Bronchial epithelial cell (primary cell): ENCODE measurements around the gene MICAL3. TPM values are rescaled to one million over a fixed set of nuclear protein-coding genes. Genes with fewer than 3 reads are reported as not detected.

ENCODE experiments used
- DNase-seq: peaks from one replicate; pipeline ENCODE4 v3.0.0-alpha.2; 2010; ENCODE audit warnings: low read depth
- FAIRE-seq: peaks from 2 replicates; lab custom pipeline; 2011; peaks lifted over from hg19 to GRCh38; lab: Jason Lieb, UNC
- H3K27me3 ChIP-seq: 2 replicates; pipeline ENCODE4 v1.5.1; 2011; ENCODE audit warnings: low read length; ENCODE audit not compliant: control insufficient read depth, insufficient read depth
- H3K36me3 ChIP-seq: 2 replicates; pipeline ENCODE4 v1.5.1; 2011; ENCODE audit warnings: low read length; ENCODE audit not compliant: control insufficient read depth, insufficient read depth
- H3K4me3 ChIP-seq: 2 replicates; pipeline ENCODE4 v1.5.1; 2011; ENCODE audit warnings: mild to moderate bottlenecking, low read depth, low read length, control low read depth
- CTCF ChIP-seq: IDR thresholded peaks from 2 replicates; pipeline ENCODE4 v1.5.1; 2011; ENCODE audit warnings: mild to moderate bottlenecking, moderate library complexity, low read length, control low read depth, inconsistent platforms; ENCODE audit not compliant: insufficient read depth, severe bottlenecking
- total RNA-seq: library from RNA; depleted of rRNA; stranded (reverse); fragments of >200 nt; gene quantifications from 2 replicates; pipeline ENCODE4 v1.2.1, GENCODE V29; 2014

Gene MICAL3
- total RNA-seq, 1 donor from 2014 or later: 13.4 TPM

- Histone ChIP-seq H3K4me3 (no peak overlapping the region), H3K36me3 (no peaks in the 10 kb centered on the region), H3K27me3 (no peaks in the 10 kb centered on the region)
- FAIRE-seq (no peak), DNase-seq (no peak)
- no peak for TF ChIP-seq CTCF
These were observed 93.7 kb downstream of the MICAL3 start for GRCh38 chr22:17930455-17931313.

GRCh38 chr22:17929909-17930308 lies 94.5 kb downstream of the MICAL3 start:
- H3K36me3 ChIP-seq: no peaks in the 10 kb centered on the region
- H3K4me3 ChIP-seq: no peak overlapping the region
- DNase-seq: no peak
- TF ChIP-seq CTCF: no peak
- FAIRE-seq: no peak
- no peaks in the 10 kb centered on the region for H3K27me3 ChIP-seq

GRCh38 chr22:17928391-17928790 lies 96.0 kb downstream of the MICAL3 start:
- H3K36me3 ChIP-seq: no peaks in the 10 kb centered on the region
- no peak for FAIRE-seq
- DNase-seq: no peak
- TF ChIP-seq CTCF: no peak
- no peaks in the 10 kb centered on the region for H3K27me3 ChIP-seq
- no peak overlapping the region for H3K4me3 ChIP-seq

GRCh38 chr22:17927062-17927461 lies 97.3 kb downstream of the MICAL3 start:
- DNase-seq: no peak
- Histone ChIP-seq H3K27me3 (no peaks in the 10 kb centered on the region), H3K4me3 (no peak overlapping the region), H3K36me3 (no peaks in the 10 kb centered on the region)
- FAIRE-seq: no peak
- TF ChIP-seq CTCF: no peak

- no peak for FAIRE-seq
These were observed 97.8 kb downstream of the MICAL3 start for GRCh38 chr22:17926516-17926915.

More at GRCh38 chr22:17926516-17926915, 97.8 kb downstream of the MICAL3 start:
- Histone ChIP-seq H3K4me3 (no peak overlapping the region), H3K27me3 (no peaks in the 10 kb centered on the region), H3K36me3 (no peaks in the 10 kb centered on the region)
- DNase-seq: no peak
- no peak for TF ChIP-seq CTCF
